GM23338 (cell line): ENCODE results near the gene CLDN8. TPM values are rescaled to one million over a fixed set of nuclear protein-coding genes. Genes with fewer than 3 reads are reported as not detected.

Experiments used
- ATAC-seq: fragments of 200-7000 bp; cut with Tn5 transposase; 3 replicates; pipeline ENCODE4 v1.9.1; 2020
- DNase-seq: peaks from one replicate; pipeline ENCODE4 v3.0.0-alpha.2; 2015; ENCODE audit warnings: low spot score
- H2AFZ ChIP-seq: fragments of 200-600 bp; sonication (generic); 2 replicates; pipeline ENCODE4 v1.8.0; 2016; ENCODE audit warnings: antibody characterized with exemption, mild to moderate bottlenecking, moderate library complexity
- H3F3A ChIP-seq: fragments of 200-600 bp; sonication (generic); replicated peaks from 2 replicates; pipeline ENCODE4 v1.8.0; 2017; ENCODE audit warnings: antibody characterized with exemption, mixed run types, low read depth
- H3K27ac ChIP-seq: fragments of 200-600 bp; sonication (generic); 2 replicates; pipeline ENCODE4 v1.6.1; 2016; ENCODE audit warnings: low read depth
- H3K27me3 ChIP-seq: fragments of 200-600 bp; sonication (generic); 2 replicates; pipeline ENCODE4 v1.8.0; 2016; ENCODE audit warnings: mild to moderate bottlenecking, mixed run types, moderate library complexity; ENCODE audit not compliant: insufficient read depth
- H3K36me3 ChIP-seq: fragments of 200-600 bp; sonication (generic); 2 replicates; pipeline ENCODE4 v1.8.0; 2016; ENCODE audit warnings: mild to moderate bottlenecking; ENCODE audit not compliant: insufficient read depth
- H3K4me1 ChIP-seq: fragments of 200-600 bp; sonication (generic); 2 replicates; pipeline ENCODE4 v1.8.0; 2016; ENCODE audit warnings: mild to moderate bottlenecking, moderate library complexity; ENCODE audit not compliant: insufficient read depth
- H3K4me2 ChIP-seq: fragments of 200-600 bp; sonication (generic); 2 replicates; pipeline ENCODE4 v1.7.1; 2017; ENCODE audit warnings: mixed run types
- H3K4me3 ChIP-seq: fragments of 200-600 bp; sonication (generic); 2 replicates; pipeline ENCODE4 v1.6.1; 2016; ENCODE audit warnings: mixed run types
- H3K79me2 ChIP-seq: fragments of 200-600 bp; sonication (generic); replicated peaks from 2 replicates; pipeline ENCODE4 v1.8.0; 2017; ENCODE audit warnings: mild to moderate bottlenecking; ENCODE audit not compliant: insufficient read depth
- H3K9me2 ChIP-seq: fragments of 200-600 bp; sonication (generic); 2 replicates; pipeline ENCODE4 v1.8.0; 2017; ENCODE audit not compliant: insufficient read depth
- H4K20me1 ChIP-seq: fragments of 200-600 bp; sonication (generic); replicated peaks from 2 replicates; pipeline ENCODE4 v1.8.0; 2017; ENCODE audit warnings: mild to moderate bottlenecking; ENCODE audit not compliant: insufficient read depth
- H3K27ac Mint-ChIP-seq: 2 replicates; pipeline ENCODE4 v1.8.0; 2020; ENCODE audit warnings: inconsistent platforms, mild to moderate bottlenecking, moderate library complexity, mixed read lengths
- H3K27me3 Mint-ChIP-seq: 3 replicates; pipeline ENCODE4 v1.8.0; 2022; ENCODE audit warnings: low read depth, mild to moderate bottlenecking, moderate library complexity, mixed read lengths, inconsistent platforms; ENCODE audit not compliant: insufficient read depth, poor library complexity
- H3K36me3 Mint-ChIP-seq: 3 replicates; pipeline ENCODE4 v1.8.0; 2021; ENCODE audit warnings: low read depth, mild to moderate bottlenecking, inconsistent platforms, moderate library complexity, mixed read lengths
- H3K4me1 Mint-ChIP-seq: 3 replicates; pipeline ENCODE4 v1.8.0; 2020; ENCODE audit warnings: mild to moderate bottlenecking, inconsistent platforms, mixed read lengths
- H3K4me3 Mint-ChIP-seq: 3 replicates; pipeline ENCODE4 v1.8.0; 2021; ENCODE audit warnings: moderate library complexity, mild to moderate bottlenecking, inconsistent platforms, mixed read lengths
- H3K9me3 Mint-ChIP-seq: 3 replicates; pipeline ENCODE4 v1.8.0; 2020; ENCODE audit warnings: moderate library complexity, mild to moderate bottlenecking, inconsistent platforms, mixed read lengths
- CREB1 ChIP-seq: fragments of 250-450 bp; sonication (Bioruptor Pico); IDR thresholded peaks from 2 replicates; pipeline ENCODE4 v1.5.0; 2020; ENCODE audit warnings: low read depth, mild to moderate bottlenecking, moderate library complexity
- CTCF ChIP-seq, 2 experiments: fragments of 200-600 bp in 1 of 2; sonication (generic) in 1 of 2; conservative IDR thresholded peaks; 2 replicates each; pipeline versions ENCODE4 v1.5.1 to v1.6.1; 2016 to 2017; ENCODE audit warnings: antibody characterized with exemption in 2 of 2, low read depth in 2 of 2, mild to moderate bottlenecking in 2 of 2, moderate library complexity in 1 of 2
- ETS1 ChIP-seq: IDR thresholded peaks from 2 replicates; pipeline ENCODE4 v1.6.1; 2016; ENCODE audit warnings: antibody characterized with exemption
- EZH2phosphoT487 ChIP-seq: fragments of 200-600 bp; sonication (generic); IDR thresholded peaks from one replicate; pipeline ENCODE4 v1.8.1; 2018; ENCODE audit warnings: antibody characterized with exemption; ENCODE audit not compliant: unreplicated experiment
- JUNB ChIP-seq: IDR thresholded peaks from one replicate; pipeline ENCODE4 v1.6.1; 2016; ENCODE audit warnings: antibody characterized with exemption; ENCODE audit not compliant: unreplicated experiment
- NANOG ChIP-seq: IDR thresholded peaks from 2 replicates; pipeline ENCODE4 v1.6.1; 2016; ENCODE audit warnings: antibody characterized with exemption, borderline replicate concordance
- POLR2AphosphoS5 ChIP-seq: IDR thresholded peaks from 2 replicates; pipeline ENCODE4 v1.6.1; 2016; ENCODE audit warnings: antibody characterized with exemption, low read depth
- REST ChIP-seq: IDR thresholded peaks from one replicate; pipeline ENCODE4 v1.6.1; 2018; ENCODE audit warnings: antibody characterized with exemption; ENCODE audit not compliant: unreplicated experiment
- ZNF331 ChIP-seq: fragments of 250-450 bp; sonication (Bioruptor Pico); IDR thresholded peaks from 2 replicates; pipeline ENCODE4 v1.5.0; 2020; ENCODE audit warnings: low read depth, mild to moderate bottlenecking, moderate library complexity
- polyA plus RNA-seq: library from polyadenylated mRNA; unstranded; fragments of >200 nt; fragmentation: Nextera tagmentation; extraction: Ambion mirVana; gene quantifications from 2 replicates; pipeline ENCODE4 v1.2.1, GENCODE V29; 2016
- total RNA-seq: library from RNA; depleted of rRNA; stranded (reverse); fragments of >200 nt; shearing (Covaris generic); gene quantifications from 2 replicates; pipeline ENCODE4 v1.2.3, GENCODE V29; 2014

The CLDN8 gene
- total and polyA plus RNA-seq, 2 experiments from 2014 or later = not detected

GRCh38 chr21:30227633-30228404 lies 11.9 kb upstream of the CLDN8 start:
- Mint-ChIP-seq H3K27me3 (no peaks in the 10 kb centered on the region), H3K9me3 (no peaks in the 10 kb centered on the region), H3K4me1 (no peaks in the 10 kb centered on the region), H3K4me3 (no peak overlapping the region), H3K36me3 (no peaks in the 10 kb centered on the region), H3K27ac (no peak overlapping the region)
- H3K4me2 ChIP-seq = no peak overlapping the region
- H4K20me1 ChIP-seq = no peaks in the 10 kb centered on the region
- DNase-seq (no peak), ATAC-seq (no peak)
- H2AFZ ChIP-seq = no peak overlapping the region
- no peaks in the 10 kb centered on the region for H3K79me2 ChIP-seq
- no peak overlapping the region for H3K4me3 ChIP-seq
- H3K9me2 ChIP-seq = no peaks in the 10 kb centered on the region
- no peaks in the 10 kb centered on the region for H3K4me1 ChIP-seq
- no peak overlapping the region for H3K27ac ChIP-seq
- H3K27me3 ChIP-seq = no peaks in the 10 kb centered on the region
- H3F3A ChIP-seq = no peaks in the 10 kb centered on the region
- H3K36me3 ChIP-seq = no peaks in the 10 kb centered on the region
- TF ChIP-seq JUNB (no peak), ZNF331 (no peak), POLR2AphosphoS5 (no peak), CREB1 (CRISPR knock-in tag) (no peak), NANOG (no peak)

GRCh38 chr21:30227128-30227527 lies 11.2 kb upstream of the CLDN8 start:
- no peaks in the 10 kb centered on the region for H3F3A ChIP-seq
- no peak overlapping the region; the same call in 1 of the 2 replicates for H2AFZ ChIP-seq
- no peak for TF ChIP-seq REST
- TF ChIP-seq CTCF (conservative IDR thresholded peaks at IDR 0.05; ENCODE audit: low read depth in 2 of 2) = no peak
- TF ChIP-seq ETS1 = no peak
- TF ChIP-seq EZH2phosphoT487 = no peak
- TF ChIP-seq CREB1 (CRISPR knock-in tag) = no peak
- Mint-ChIP-seq H3K27ac (no peak overlapping the region), H3K4me1 (peaks cover 6% of the 10 kb centered on the region), H3K27me3 (no peaks in the 10 kb centered on the region), H3K9me3 (no peaks in the 10 kb centered on the region), H3K4me3 (no peak overlapping the region), H3K36me3 (no peaks in the 10 kb centered on the region)
- H3K4me1 ChIP-seq = peaks cover 7% of the 10 kb centered on the region; the same call in 1 of the 2 replicates
- no peak overlapping the region for H3K4me2 ChIP-seq
- no peaks in the 10 kb centered on the region for H3K9me2 ChIP-seq
- H3K36me3 ChIP-seq = no peaks in the 10 kb centered on the region
- DNase-seq (no peak), ATAC-seq (no peak)
- no peaks in the 10 kb centered on the region for H4K20me1 ChIP-seq
- H3K27me3 ChIP-seq = no peaks in the 10 kb centered on the region
- H3K4me3 ChIP-seq = no peak overlapping the region
- H3K79me2 ChIP-seq = no peaks in the 10 kb centered on the region
- no peak overlapping the region for H3K27ac ChIP-seq
